SU-DHL-6 (cell line): ENCODE data around the gene MATN1.

Experiments
- H2AFZ ChIP-seq: fragments of 200-600 bp; sonication (generic); 2 replicates; pipeline ENCODE4 v1.6.1; 2014; ENCODE audit warnings: low read depth, mild to moderate bottlenecking, moderate library complexity, mixed read lengths, antibody characterized with exemption, low read length; ENCODE audit not compliant: severe bottlenecking
- H3F3A ChIP-seq: fragments of 200-600 bp; shearing (Covaris generic); 2 replicates; pipeline ENCODE4 v1.6.0; 2016; ENCODE audit warnings: antibody characterized with exemption, mild to moderate bottlenecking; ENCODE audit not compliant: insufficient read depth
- H3K27ac ChIP-seq: fragments of 200-600 bp; sonication (generic); 2 replicates; pipeline ENCODE4 v1.5.1; 2016; ENCODE audit warnings: low read depth, mild to moderate bottlenecking, low read length, moderate library complexity, mixed read lengths
- H3K27me3 ChIP-seq: fragments of 200-600 bp; sonication (generic), shearing (Covaris generic); 2 replicates; pipeline ENCODE4 v1.6.0; 2014; ENCODE audit warnings: mild to moderate bottlenecking, low read length
- H3K36me3 ChIP-seq: fragments of 200-600 bp; sonication (generic); 2 replicates; pipeline ENCODE4 v1.6.1; 2014; ENCODE audit warnings: mild to moderate bottlenecking, low read length, mixed read lengths
- H3K4me2 ChIP-seq: fragments of 300-600, 200-600 bp; shearing (Covaris generic), sonication (generic); 2 replicates; pipeline ENCODE4 v1.6.0; 2014; ENCODE audit warnings: low read length, low read depth, mild to moderate bottlenecking; ENCODE audit not compliant: poor library complexity, severe bottlenecking
- H3K4me3 ChIP-seq: fragments of 200-600 bp; sonication (generic); 2 replicates; pipeline ENCODE4 v1.5.1; 2014; ENCODE audit warnings: antibody characterized with exemption, low read length, mild to moderate bottlenecking, mixed read lengths; ENCODE audit not compliant: insufficient read depth, poor library complexity, severe bottlenecking
- H3K79me2 ChIP-seq: fragments of 200-600 bp; sonication (generic); 2 replicates; pipeline ENCODE4 v1.6.1; 2014; ENCODE audit warnings: mild to moderate bottlenecking, low read length, moderate library complexity; ENCODE audit not compliant: insufficient read depth
- H3K9ac ChIP-seq: fragments of 200-600 bp; sonication (generic); 2 replicates; pipeline ENCODE4 v1.7.0; 2014; ENCODE audit warnings: mild to moderate bottlenecking, low read length
- H3K9me2 ChIP-seq: fragments of 200-600 bp; sonication (generic); replicated peaks from 2 replicates; pipeline ENCODE4 v1.6.1; 2014; ENCODE audit warnings: low read length; ENCODE audit not compliant: insufficient read depth
- H3K9me3 ChIP-seq: fragments of 200-600 bp; sonication (generic); 2 replicates; pipeline ENCODE4 v1.6.1; 2014; ENCODE audit warnings: low read length, mixed read lengths; ENCODE audit not compliant: insufficient read depth
- H4K20me1 ChIP-seq: fragments of 200-600 bp; sonication (generic); 2 replicates; pipeline ENCODE4 v1.6.1; 2014; ENCODE audit warnings: low read depth, mild to moderate bottlenecking, antibody characterized with exemption, low read length, moderate library complexity, mixed read lengths
- CTCF ChIP-seq: fragments of 200-600 bp; sonication (generic); IDR thresholded peaks from one replicate; pipeline ENCODE4 v1.5.1; 2017; ENCODE audit warnings: antibody characterized with exemption, mild to moderate bottlenecking, low read length, moderate library complexity; ENCODE audit not compliant: insufficient read depth, poor library complexity, severe bottlenecking
- EZH2phosphoT487 ChIP-seq: fragments of 200-600 bp; sonication (generic), shearing (Covaris generic); conservative IDR thresholded peaks from 2 replicates; pipeline ENCODE4 v1.6.1; 2018; ENCODE audit warnings: mild to moderate bottlenecking, antibody characterized with exemption, low read length, moderate library complexity, mixed read lengths

MATN1 gene

DNA sequence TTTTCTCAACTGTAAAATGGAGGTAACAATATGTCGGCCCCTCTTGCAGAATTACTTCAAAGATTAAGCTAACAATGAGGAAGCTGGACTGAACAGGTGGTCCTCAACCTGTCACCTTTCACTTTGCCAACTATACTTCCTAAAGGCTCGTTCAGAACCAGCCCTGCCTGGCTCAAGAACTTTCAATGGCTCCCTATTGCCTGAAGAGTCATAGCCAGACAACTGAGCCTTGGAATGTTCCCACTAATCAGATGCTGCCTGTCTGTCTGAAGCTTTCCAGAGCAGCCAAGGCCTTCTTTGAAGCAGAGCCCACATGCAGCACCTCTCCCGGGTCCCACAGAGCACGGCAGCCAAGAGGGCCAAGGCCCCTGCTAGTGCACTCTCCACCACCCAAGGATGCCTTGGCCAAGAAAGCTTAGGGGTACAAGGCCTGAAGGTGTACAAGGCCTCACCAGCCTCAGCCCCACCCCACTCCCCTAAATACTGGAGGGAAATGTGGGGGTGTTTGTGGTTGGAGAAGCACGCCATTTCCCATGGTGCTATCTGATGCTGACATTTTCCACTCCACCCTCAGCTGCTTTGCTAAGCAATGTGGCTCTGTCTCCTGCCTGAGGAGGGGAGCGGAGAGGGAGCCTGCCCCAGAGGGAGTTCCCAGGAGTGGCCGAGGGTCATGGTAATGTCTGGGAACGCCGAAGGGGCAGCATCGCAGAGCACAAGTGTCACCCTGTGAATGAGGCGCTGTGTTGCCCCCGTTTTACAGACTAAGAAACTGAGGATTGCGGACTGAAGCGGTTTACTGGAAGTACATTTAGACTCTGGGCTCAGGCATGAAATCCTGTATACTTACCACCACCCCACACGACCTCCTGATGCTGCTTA, 42.4 kb upstream of the MATN1 start:
- Histone ChIP-seq H3K4me2 (no peak overlapping the region), H3F3A (peaks cover 38% of the 10 kb centered on the region), H3K4me3 (no peak overlapping the region), H3K36me3 (no peaks in the 10 kb centered on the region), H4K20me1 (no peaks in the 10 kb centered on the region), H3K79me2 (no peaks in the 10 kb centered on the region), H3K9me2 (no peaks in the 10 kb centered on the region), H3K9me3 (no peaks in the 10 kb centered on the region), H3K9ac (no peak overlapping the region), H3K27me3 (no peaks in the 10 kb centered on the region), H2AFZ (no peak overlapping the region), H3K27ac (peak overlapping the region; percentile 53)
- TF ChIP-seq CTCF (no peak), EZH2phosphoT487 (no peak)

- Histone ChIP-seq H3K4me3 (no peak overlapping the region), H3K27ac (peak overlapping the region; percentile 53), H2AFZ (no peak overlapping the region), H3K9me3 (no peaks in the 10 kb centered on the region), H3K79me2 (no peaks in the 10 kb centered on the region), H3F3A (peaks cover 45% of the 10 kb centered on the region), H3K4me2 (no peak overlapping the region), H3K9me2 (no peaks in the 10 kb centered on the region), H4K20me1 (no peaks in the 10 kb centered on the region), H3K27me3 (no peaks in the 10 kb centered on the region), H3K9ac (no peak overlapping the region), H3K36me3 (no peaks in the 10 kb centered on the region)
- no peak for TF ChIP-seq EZH2phosphoT487
- no peak for TF ChIP-seq CTCF
Measured at GRCh38 chr1:30764939-30765555, 41.7 kb upstream of the MATN1 start.

DNA sequence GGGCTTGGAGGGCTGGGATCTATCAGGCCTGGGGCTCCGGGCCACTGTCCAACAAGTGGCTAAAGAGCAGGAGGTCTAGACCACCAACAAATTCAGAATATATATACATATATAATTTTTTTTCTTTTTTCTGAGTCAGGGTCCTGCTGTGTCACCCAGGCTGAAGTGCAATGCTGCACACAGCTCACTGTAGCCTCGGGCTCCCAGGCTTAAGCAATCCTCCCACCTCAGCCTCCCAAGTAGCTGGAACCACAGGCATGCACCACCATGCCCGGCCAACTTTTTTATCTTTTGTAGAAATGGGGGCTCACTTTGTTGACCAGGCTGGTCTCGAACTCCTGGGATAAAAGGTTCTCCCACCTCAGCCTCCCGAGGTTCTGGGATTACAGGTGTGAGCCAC, 41.0 kb upstream of the MATN1 start:
- peak overlapping the region; percentile 53 for H3K27ac ChIP-seq
- H3K79me2 ChIP-seq = no peaks in the 10 kb centered on the region

More for the DNA sequence above, 41.0 kb upstream of the MATN1 start:
- H3F3A ChIP-seq = peaks cover 49% of the 10 kb centered on the region
- no peaks in the 10 kb centered on the region for H3K9me3 ChIP-seq
- no peaks in the 10 kb centered on the region for H3K27me3 ChIP-seq
- no peaks in the 10 kb centered on the region for H3K9me2 ChIP-seq
- no peak for TF ChIP-seq EZH2phosphoT487
- TF ChIP-seq CTCF = no peak
- H3K9ac ChIP-seq = no peak overlapping the region
- no peak overlapping the region for H2AFZ ChIP-seq
- no peak overlapping the region for H3K4me2 ChIP-seq
- H3K36me3 ChIP-seq = no peaks in the 10 kb centered on the region
- H3K4me3 ChIP-seq = no peak overlapping the region
- H4K20me1 ChIP-seq = no peaks in the 10 kb centered on the region
